Upper lobe of right lung (tissue), 1 donor: ENCODE data around the gene GPATCH2. TPM values are rescaled to one million over a fixed set of nuclear protein-coding genes. Genes with fewer than 3 reads are reported as not detected.

Experiments
- ATAC-seq: fragments of 200-7000 bp; cut with Tn5 transposase; one replicate; pipeline ENCODE4 v1.9.1; 2020; ENCODE audit warnings: mild to moderate bottlenecking, moderate library complexity
- DNase-seq: peaks from one replicate; pipeline ENCODE4 v3.0.0-alpha.2; 2020
- H3K27ac ChIP-seq: fragments of 200-600 bp; one replicate; pipeline ENCODE4 v1.8.0; 2022
- H3K27me3 ChIP-seq: fragments of 200-600 bp; one replicate; pipeline ENCODE4 v1.8.0; 2022; ENCODE audit warnings: mild to moderate bottlenecking
- H3K36me3 ChIP-seq: fragments of 200-600 bp; one replicate; pipeline ENCODE4 v1.8.0; 2022
- H3K4me1 ChIP-seq: fragments of 200-600 bp; one replicate; pipeline ENCODE4 v1.8.0; 2022
- H3K4me3 ChIP-seq: fragments of 200-600 bp; one replicate; pipeline ENCODE4 v1.8.0; 2022; ENCODE audit warnings: mild to moderate bottlenecking
- H3K9me3 ChIP-seq: fragments of 200-600 bp; one replicate; pipeline ENCODE4 v1.8.0; 2022
- CTCF ChIP-seq: fragments of 200-600 bp; IDR thresholded peaks from one replicate; pipeline ENCODE4 v1.8.0; 2022; ENCODE audit warnings: antibody characterized with exemption
- intact Hi-C: fragments of 100-400 bp; cut with DNase I; formaldehyde crosslinking; loops from one replicate; pipeline ENCODE4 v1.11.0; 2022
- total RNA-seq: library from RNA; stranded (reverse); fragmentation: NEBNext Ultra II Directional; extraction: Animal tissue kit (Norgen Biotek cat#: 25700); gene quantifications from one replicate; pipeline ENCODE4 v1.2.1, GENCODE V29; 2021
- donor health status: DM: no; HTN: yes; CAD: no; lungs with severe emphysema.

Gene GPATCH2
- total RNA-seq, 1 donor from 2014 or later, result 11.3 TPM

- no peaks in the 10 kb centered on the region for H3K9me3 ChIP-seq
- H3K27ac ChIP-seq, result no peak overlapping the region
- DNase-seq (no peak), ATAC-seq (no peak)
- no peaks in the 10 kb centered on the region for H3K27me3 ChIP-seq
- no peak for TF ChIP-seq CTCF
- H3K4me3 ChIP-seq, result no peak overlapping the region
- H3K4me1 ChIP-seq, result no peaks in the 10 kb centered on the region
- H3K36me3 ChIP-seq, result no peaks in the 10 kb centered on the region
- intact Hi-C loops, result no loop called here
Observed at GRCh38 chr1:217379336-217379735, 251.6 kb downstream of the GPATCH2 start.

Other genes with a start within 250 kb of the GPATCH2 start
- 0.26 TPM for gene SPATA17, start 254 bp upstream of the GPATCH2 start, total RNA-seq